ENCODE data around the gene NAP1L1.

Gene NAP1L1

GRCh38 chr12:76007640-76008039, 76.8 kb downstream of the NAP1L1 start:
- no peak for DNase-seq (ENCODE audit: low read depth)
- TF ChIP-seq, protein P1, sequence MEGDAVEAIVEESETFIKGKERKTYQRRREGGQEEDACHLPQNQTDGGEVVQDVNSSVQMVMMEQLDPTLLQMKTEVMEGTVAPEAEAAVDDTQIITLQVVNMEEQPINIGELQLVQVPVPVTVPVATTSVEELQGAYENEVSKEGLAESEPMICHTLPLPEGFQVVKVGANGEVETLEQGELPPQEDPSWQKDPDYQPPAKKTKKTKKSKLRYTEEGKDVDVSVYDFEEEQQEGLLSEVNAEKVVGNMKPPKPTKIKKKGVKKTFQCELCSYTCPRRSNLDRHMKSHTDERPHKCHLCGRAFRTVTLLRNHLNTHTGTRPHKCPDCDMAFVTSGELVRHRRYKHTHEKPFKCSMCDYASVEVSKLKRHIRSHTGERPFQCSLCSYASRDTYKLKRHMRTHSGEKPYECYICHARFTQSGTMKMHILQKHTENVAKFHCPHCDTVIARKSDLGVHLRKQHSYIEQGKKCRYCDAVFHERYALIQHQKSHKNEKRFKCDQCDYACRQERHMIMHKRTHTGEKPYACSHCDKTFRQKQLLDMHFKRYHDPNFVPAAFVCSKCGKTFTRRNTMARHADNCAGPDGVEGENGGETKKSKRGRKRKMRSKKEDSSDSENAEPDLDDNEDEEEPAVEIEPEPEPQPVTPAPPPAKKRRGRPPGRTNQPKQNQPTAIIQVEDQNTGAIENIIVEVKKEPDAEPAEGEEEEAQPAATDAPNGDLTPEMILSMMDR (IDR thresholded peaks at IDR 0.05; ENCODE audit: control insufficient read depth, insufficient read depth, low read depth, low read length, missing control alignments): no peak
- H3K4me3 ChIP-seq (ENCODE audit: control insufficient read depth, low read depth, low read length): no peak overlapping the region

- no peak for DNase-seq (ENCODE audit: low read depth)
- H3K4me3 ChIP-seq (ENCODE audit: control insufficient read depth, low read depth, low read length): no peak overlapping the region
- TF ChIP-seq, protein P1 (IDR thresholded peaks at IDR 0.05; ENCODE audit: control insufficient read depth, insufficient read depth, low read depth, low read length, missing control alignments): no peak
Observed at GRCh38 chr12:76006028-76006925, 78.2 kb downstream of the NAP1L1 start.

DNA sequence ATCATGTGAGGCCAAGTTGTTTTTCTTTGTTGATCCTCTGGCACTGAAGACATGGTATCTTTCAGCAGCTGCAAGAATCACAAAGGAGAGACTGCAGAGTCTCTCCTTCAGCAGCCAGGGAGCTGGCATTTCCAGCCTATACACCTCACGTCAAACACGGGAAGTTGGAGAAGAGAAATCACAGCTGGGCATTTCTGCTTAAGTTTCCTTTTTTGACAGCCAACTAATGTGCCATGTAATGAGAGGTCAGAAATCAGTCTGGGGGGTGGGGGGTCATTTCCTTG, 81.2 kb downstream of the NAP1L1 start:
- H3K4me3 ChIP-seq (ENCODE audit: control insufficient read depth, low read depth, low read length): no peak overlapping the region
- TF ChIP-seq, protein P1 (IDR thresholded peaks at IDR 0.05; ENCODE audit: control insufficient read depth, insufficient read depth, low read depth, low read length, missing control alignments): no peak
- no peak for DNase-seq (ENCODE audit: low read depth)

DNA sequence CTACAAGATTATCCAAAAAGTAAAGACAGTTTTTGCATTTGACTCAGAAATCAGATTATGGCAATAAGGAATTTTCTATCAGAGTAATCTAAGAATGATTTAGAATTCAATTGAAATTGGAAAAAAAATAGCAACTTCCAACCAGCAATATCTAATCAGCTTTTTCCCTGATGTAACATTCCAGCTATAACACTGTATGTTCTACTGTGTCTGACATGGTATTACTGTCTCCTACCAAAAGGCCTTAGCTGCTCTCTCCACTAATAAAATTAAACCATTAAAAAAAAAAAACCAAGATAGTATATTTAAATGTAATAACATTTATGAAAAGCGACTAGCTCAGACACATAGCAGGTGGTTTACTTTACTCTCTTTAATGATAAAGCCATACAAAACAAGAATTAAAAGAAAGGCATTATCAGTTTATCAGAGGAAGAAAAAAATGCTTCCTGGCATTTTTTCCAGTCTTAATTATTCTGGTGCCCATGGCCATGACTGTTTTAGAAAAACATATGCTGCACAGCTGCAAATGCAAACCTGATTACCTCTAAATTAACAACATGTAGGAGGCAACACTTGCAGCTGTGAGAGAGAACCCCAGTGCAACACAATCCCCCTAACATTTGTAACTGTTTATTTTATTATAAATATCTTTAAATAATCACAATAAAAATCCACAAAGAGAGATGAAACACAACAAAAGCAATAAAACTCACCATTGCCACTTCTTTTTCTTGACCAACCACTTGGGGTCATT, 81.7 kb downstream of the NAP1L1 start:
- no peak overlapping the region for H3K4me3 ChIP-seq (ENCODE audit: control insufficient read depth, low read depth, low read length)
- no peak for DNase-seq (ENCODE audit: low read depth)
- TF ChIP-seq, protein P1 (IDR thresholded peaks at IDR 0.05; ENCODE audit: control insufficient read depth, insufficient read depth, low read depth, low read length, missing control alignments): no peak

DNA sequence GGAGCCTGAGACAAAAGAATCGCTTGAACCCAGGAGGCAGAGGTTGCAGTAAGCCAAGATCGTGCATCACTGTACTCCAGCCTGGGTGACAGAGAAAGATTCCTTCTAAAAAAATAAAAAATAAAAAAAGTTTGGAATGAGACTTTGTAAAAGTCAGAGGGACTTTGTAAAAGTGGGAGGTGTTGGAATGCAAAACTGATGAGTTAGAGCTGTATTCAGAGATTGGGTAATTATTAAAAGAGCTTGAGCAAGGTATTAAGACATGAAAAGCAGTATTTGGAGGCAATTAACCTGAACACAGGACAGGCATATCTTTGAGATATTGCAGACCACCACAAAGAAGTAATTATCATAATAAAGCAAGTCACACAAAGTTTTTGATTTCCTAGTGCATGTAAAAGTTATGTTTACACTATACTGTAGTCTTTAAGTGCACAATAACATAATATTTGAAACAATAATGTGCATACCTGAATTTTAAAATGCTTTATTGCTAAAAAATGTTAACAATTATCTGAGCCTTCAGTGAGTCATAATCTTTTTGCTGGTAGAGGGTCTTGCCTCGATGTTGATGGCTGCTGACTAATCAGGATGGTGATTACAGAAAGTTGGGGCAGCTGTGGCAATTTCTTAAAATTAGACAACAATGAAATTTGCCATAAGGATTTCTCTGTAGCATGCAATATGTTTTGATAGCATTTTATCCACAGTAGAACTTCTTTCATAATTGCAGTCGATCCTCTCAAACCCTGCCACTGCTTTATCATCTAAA, 86.0 kb downstream of the NAP1L1 start:
- no peak overlapping the region for H3K4me3 ChIP-seq (ENCODE audit: control insufficient read depth, low read depth, low read length)
- DNase-seq (ENCODE audit: low read depth): no peak
- TF ChIP-seq, protein P1 (IDR thresholded peaks at IDR 0.05; ENCODE audit: control insufficient read depth, insufficient read depth, low read depth, low read length, missing control alignments): no peak

DNA sequence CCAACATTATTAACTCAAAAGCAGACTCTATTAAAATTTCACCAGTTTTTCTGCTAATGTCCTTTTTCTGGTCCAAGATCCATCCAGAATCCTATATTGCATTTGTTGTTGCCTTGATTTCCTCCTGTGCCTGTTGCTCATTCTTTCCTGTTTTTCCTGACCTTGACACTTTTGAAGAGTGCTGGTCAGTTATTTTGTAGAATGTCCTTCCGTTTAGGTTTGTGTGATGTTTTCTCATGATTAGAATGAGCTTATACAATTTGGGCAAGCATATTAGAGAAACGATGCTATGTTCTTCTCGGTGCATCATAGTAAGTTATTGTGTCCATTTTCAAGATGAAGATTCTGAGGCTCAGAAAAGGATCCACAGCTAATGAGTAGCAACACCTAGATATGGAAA, 86.8 kb downstream of the NAP1L1 start:
- no peak overlapping the region for H3K4me3 ChIP-seq (ENCODE audit: control insufficient read depth, low read depth, low read length)
- TF ChIP-seq, protein P1 (IDR thresholded peaks at IDR 0.05; ENCODE audit: control insufficient read depth, insufficient read depth, low read depth, low read length, missing control alignments): no peak
- DNase-seq (ENCODE audit: low read depth): no peak
